DOHH2 (cell line): ENCODE measurements around the gene PAPOLG.

ENCODE experiments used
- H3F3A ChIP-seq: fragments of 200-600 bp; sonication (generic), shearing (Covaris generic); 2 replicates; pipeline ENCODE4 v1.6.0; 2016; ENCODE audit warnings: antibody characterized with exemption, mild to moderate bottlenecking; ENCODE audit not compliant: control insufficient read depth, insufficient read depth
- H3K27ac ChIP-seq: fragments of 200-600 bp; sonication (generic); 2 replicates; pipeline ENCODE4 v1.5.1; 2014; ENCODE audit warnings: low read depth, mild to moderate bottlenecking, low read length, moderate library complexity
- H3K27me3 ChIP-seq: fragments of 200-600 bp; sonication (generic); 2 replicates; pipeline ENCODE4 v1.6.1; 2014; ENCODE audit warnings: mild to moderate bottlenecking, low read length, mixed read lengths; ENCODE audit not compliant: control insufficient read depth
- H3K36me3 ChIP-seq: fragments of 200-600 bp; sonication (generic); 2 replicates; pipeline ENCODE4 v1.6.1; 2014; ENCODE audit warnings: mild to moderate bottlenecking, low read length, moderate library complexity, mixed read lengths; ENCODE audit not compliant: control insufficient read depth
- H3K4me1 ChIP-seq: fragments of 200-600 bp; sonication (generic); 2 replicates; pipeline ENCODE4 v1.6.1; 2014; ENCODE audit warnings: mild to moderate bottlenecking, low read length, mixed read lengths; ENCODE audit not compliant: control insufficient read depth
- H3K4me2 ChIP-seq: fragments of 200-600 bp; sonication (generic); 2 replicates; pipeline ENCODE4 v1.6.0; 2014; ENCODE audit warnings: mild to moderate bottlenecking, low read length, moderate library complexity
- H3K4me3 ChIP-seq: fragments of 200-600 bp; sonication (generic); 2 replicates; pipeline ENCODE4 v1.5.1; 2014; ENCODE audit warnings: mild to moderate bottlenecking, low read length, mixed read lengths
- H3K79me2 ChIP-seq: fragments of 200-600 bp; sonication (generic); 2 replicates; pipeline ENCODE4 v1.6.1; 2014; ENCODE audit warnings: mild to moderate bottlenecking, low read length, mixed read lengths; ENCODE audit not compliant: control insufficient read depth
- H3K9me2 ChIP-seq: fragments of 200-600 bp; sonication (generic); replicated peaks from 2 replicates; pipeline ENCODE4 v1.6.1; 2014; ENCODE audit warnings: mild to moderate bottlenecking, low read length, mixed read lengths; ENCODE audit not compliant: control insufficient read depth
- H3K9me3 ChIP-seq: fragments of 200-600 bp; sonication (generic); 2 replicates; pipeline ENCODE4 v1.6.1; 2014; ENCODE audit warnings: antibody characterized with exemption, low read length, mixed read lengths; ENCODE audit not compliant: control insufficient read depth, insufficient read depth
- H4K20me1 ChIP-seq: fragments of 200-600 bp; sonication (generic); 2 replicates; pipeline ENCODE4 v1.6.0; 2014; ENCODE audit warnings: low read depth, mild to moderate bottlenecking, antibody characterized with exemption, low read length, moderate library complexity; ENCODE audit not compliant: control insufficient read depth, insufficient read depth
- EZH2phosphoT487 ChIP-seq: fragments of 200-600 bp; sonication (generic); IDR thresholded peaks from 2 replicates; pipeline ENCODE4 v1.6.1; 2017; ENCODE audit warnings: borderline replicate concordance, mild to moderate bottlenecking, antibody characterized with exemption, low read length, moderate library complexity, mixed read lengths
- TF ChIP-seq, protein P1 (sequence below): fragments of 200-600 bp; sonication (generic); IDR thresholded peaks from one replicate; pipeline ENCODE4 v1.5.1; 2014; ENCODE audit warnings: antibody characterized with exemption, mild to moderate bottlenecking, low read depth, low read length; ENCODE audit not compliant: poor library complexity, severe bottlenecking

The PAPOLG gene

DNA sequence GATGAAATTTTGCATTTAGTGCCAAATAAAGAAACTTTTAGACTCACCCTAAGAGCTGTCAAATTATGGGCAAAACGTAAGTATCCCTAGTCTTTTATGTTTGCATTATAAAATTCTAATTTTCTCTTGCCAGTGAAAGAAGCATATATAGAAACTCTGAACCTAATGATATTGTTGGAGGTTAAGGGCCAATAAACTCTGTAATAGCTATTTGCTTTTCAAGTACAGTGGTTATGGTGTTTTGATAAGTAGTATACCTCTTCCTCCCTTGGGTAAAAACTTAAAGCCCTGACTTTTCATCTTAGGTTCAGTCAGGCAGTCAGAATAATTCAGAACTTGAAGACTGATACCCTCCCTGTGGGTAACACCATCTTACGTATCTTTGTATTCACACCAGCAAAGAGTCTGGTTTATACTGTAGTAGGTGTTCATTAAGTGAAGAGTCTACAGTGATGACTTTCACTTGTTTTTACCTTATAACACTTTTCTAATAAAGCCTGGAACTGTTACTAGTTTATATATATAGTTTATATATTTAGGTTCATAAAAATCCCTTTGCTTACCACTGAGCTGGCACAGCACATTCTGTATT lies 19.1 kb downstream of the PAPOLG start:
- TF ChIP-seq, protein P1, sequence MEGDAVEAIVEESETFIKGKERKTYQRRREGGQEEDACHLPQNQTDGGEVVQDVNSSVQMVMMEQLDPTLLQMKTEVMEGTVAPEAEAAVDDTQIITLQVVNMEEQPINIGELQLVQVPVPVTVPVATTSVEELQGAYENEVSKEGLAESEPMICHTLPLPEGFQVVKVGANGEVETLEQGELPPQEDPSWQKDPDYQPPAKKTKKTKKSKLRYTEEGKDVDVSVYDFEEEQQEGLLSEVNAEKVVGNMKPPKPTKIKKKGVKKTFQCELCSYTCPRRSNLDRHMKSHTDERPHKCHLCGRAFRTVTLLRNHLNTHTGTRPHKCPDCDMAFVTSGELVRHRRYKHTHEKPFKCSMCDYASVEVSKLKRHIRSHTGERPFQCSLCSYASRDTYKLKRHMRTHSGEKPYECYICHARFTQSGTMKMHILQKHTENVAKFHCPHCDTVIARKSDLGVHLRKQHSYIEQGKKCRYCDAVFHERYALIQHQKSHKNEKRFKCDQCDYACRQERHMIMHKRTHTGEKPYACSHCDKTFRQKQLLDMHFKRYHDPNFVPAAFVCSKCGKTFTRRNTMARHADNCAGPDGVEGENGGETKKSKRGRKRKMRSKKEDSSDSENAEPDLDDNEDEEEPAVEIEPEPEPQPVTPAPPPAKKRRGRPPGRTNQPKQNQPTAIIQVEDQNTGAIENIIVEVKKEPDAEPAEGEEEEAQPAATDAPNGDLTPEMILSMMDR = no peak
- TF ChIP-seq EZH2phosphoT487 = no peak
- Histone ChIP-seq H3K36me3 (peaks cover 73% of the 10 kb centered on the region), H3K9me2 (no peaks in the 10 kb centered on the region), H3K4me3 (no peak overlapping the region), H3F3A (no peaks in the 10 kb centered on the region), H3K4me2 (no peak overlapping the region), H3K4me1 (no peaks in the 10 kb centered on the region), H3K27ac (no peak overlapping the region), H3K9me3 (no peaks in the 10 kb centered on the region), H3K27me3 (no peaks in the 10 kb centered on the region), H3K79me2 (no peaks in the 10 kb centered on the region), H4K20me1 (no peaks in the 10 kb centered on the region)

DNA sequence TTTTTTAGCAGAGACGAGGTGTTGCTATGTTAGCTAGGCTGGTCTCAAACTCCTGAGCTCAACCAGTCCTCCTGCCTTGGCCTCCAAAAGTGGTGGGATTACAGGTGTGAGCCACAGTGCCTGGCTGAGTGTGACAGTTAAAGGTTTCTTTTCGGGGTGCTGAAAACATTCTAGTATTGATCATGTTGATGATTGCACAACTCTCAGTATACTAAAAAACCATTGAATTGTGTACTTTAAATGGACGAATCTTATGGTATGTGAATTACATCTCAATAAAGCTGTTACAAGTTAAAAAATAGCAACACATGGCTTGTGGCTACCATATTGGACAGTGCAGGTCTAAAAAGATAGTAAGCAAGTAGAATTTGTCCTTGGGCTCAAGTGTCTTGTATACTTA lies 22.3 kb downstream of the PAPOLG start:
- no peaks in the 10 kb centered on the region for H3K9me3 ChIP-seq
- no peaks in the 10 kb centered on the region for H4K20me1 ChIP-seq
- peaks cover 70% of the 10 kb centered on the region for H3K36me3 ChIP-seq
- H3K4me1 ChIP-seq = no peaks in the 10 kb centered on the region
- TF ChIP-seq, protein P1 = no peak
- TF ChIP-seq EZH2phosphoT487 = no peak
- no peaks in the 10 kb centered on the region for H3K27me3 ChIP-seq
- H3F3A ChIP-seq = 0 out of 2 replicates have a peak, but pooled peaks cover 3% of the 10 kb centered on the region
- H3K4me2 ChIP-seq = no peak overlapping the region
- no peaks in the 10 kb centered on the region for H3K9me2 ChIP-seq
- H3K4me3 ChIP-seq = no peak overlapping the region
- H3K27ac ChIP-seq = no peak overlapping the region
- H3K79me2 ChIP-seq = no peaks in the 10 kb centered on the region

DNA sequence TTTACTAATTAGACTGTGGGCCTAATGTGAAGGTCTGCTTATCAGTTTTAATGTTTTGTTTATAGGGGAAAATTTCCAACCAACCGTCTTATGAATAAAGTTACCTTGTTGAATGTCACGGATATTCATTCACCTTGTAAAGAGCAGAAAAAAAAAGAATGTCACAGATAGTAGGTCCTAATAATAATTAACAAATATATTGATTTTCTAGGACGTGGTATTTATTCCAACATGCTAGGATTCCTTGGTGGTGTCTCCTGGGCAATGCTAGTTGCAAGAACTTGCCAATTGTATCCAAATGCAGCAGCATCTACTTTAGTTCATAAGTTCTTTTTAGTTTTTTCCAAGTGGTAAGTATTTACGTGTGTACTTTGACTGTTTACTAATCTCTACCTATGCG lies 23.4 kb downstream of the PAPOLG start:
- Histone ChIP-seq H3K27ac (no peak overlapping the region), H3K4me2 (no peak overlapping the region), H3K9me2 (no peaks in the 10 kb centered on the region), H3F3A (0 out of 2 replicates have a peak, but pooled peaks cover 3% of the 10 kb centered on the region), H4K20me1 (no peaks in the 10 kb centered on the region), H3K27me3 (no peaks in the 10 kb centered on the region), H3K79me2 (no peaks in the 10 kb centered on the region), H3K9me3 (no peaks in the 10 kb centered on the region), H3K4me3 (no peak overlapping the region), H3K4me1 (no peaks in the 10 kb centered on the region), H3K36me3 (peaks cover 73% of the 10 kb centered on the region)
- TF ChIP-seq, protein P1 = no peak
- no peak for TF ChIP-seq EZH2phosphoT487
